Fibroblast of peridontal ligament (primary cell): ENCODE results near the gene PLBD1.
A peak's percentile ranks its signal among the peaks of the same experiment; 100 is the strongest.

Experiments used
- DNase-seq: peaks from one replicate; pipeline ENCODE4 v3.0.0-alpha.2; 2010; ENCODE audit errors: extremely low read depth

The PLBD1 gene

GRCh38 chr12:14567351-14568162, at the start of gene PLBD1:
Gene PLBD1 (minus strand): TSS chr12:14567883. CDS start chr12:14567696, 187 bp downstream.
- peak; percentile 41 for DNase-seq

GRCh38 chr12:14614704-14615121, 47.0 kb upstream of the PLBD1 start:
- no peak for DNase-seq

GRCh38 chr12:14613718-14614117, 46.0 kb upstream of the PLBD1 start:
- DNase-seq: no peak

GRCh38 chr12:14612898-14613445, 45.3 kb upstream of the PLBD1 start:
- no peak for DNase-seq

- no peak for DNase-seq
These were observed 44.6 kb upstream of the PLBD1 start for GRCh38 chr12:14612250-14612649.

GRCh38 chr12:14611640-14612203, 44.0 kb upstream of the PLBD1 start:
- no peak for DNase-seq

- no peak for DNase-seq
These were observed 39.9 kb upstream of the PLBD1 start for GRCh38 chr12:14607568-14607967.

- DNase-seq: no peak
These were observed 37.8 kb upstream of the PLBD1 start for GRCh38 chr12:14605401-14605989.

- DNase-seq: no peak
These were observed 34.2 kb upstream of the PLBD1 start for GRCh38 chr12:14601692-14602478.

- no peak for DNase-seq
These were observed 29.8 kb upstream of the PLBD1 start for GRCh38 chr12:14597480-14597879.

GRCh38 chr12:14591719-14592118, 24.0 kb upstream of the PLBD1 start:
- DNase-seq: no peak

- DNase-seq: no peak
These were observed 21.7 kb upstream of the PLBD1 start for GRCh38 chr12:14589169-14590004.

GRCh38 chr12:14588571-14588970, 20.9 kb upstream of the PLBD1 start:
- no peak for DNase-seq

GRCh38 chr12:14578646-14579045, 11.0 kb upstream of the PLBD1 start:
- DNase-seq: no peak

- DNase-seq: no peak
These were observed 9.7 kb upstream of the PLBD1 start for GRCh38 chr12:14577344-14577743.

GRCh38 chr12:14576896-14577295, 9.2 kb upstream of the PLBD1 start:
- DNase-seq: no peak

GRCh38 chr12:14575585-14575984, 7.9 kb upstream of the PLBD1 start:
- no peak for DNase-seq

GRCh38 chr12:14573118-14573517, 5.4 kb upstream of the PLBD1 start:
- DNase-seq: no peak

GRCh38 chr12:14572401-14572800, 4.7 kb upstream of the PLBD1 start:
- no peak for DNase-seq

GRCh38 chr12:14571779-14572178, 4.1 kb upstream of the PLBD1 start:
- no peak for DNase-seq

GRCh38 chr12:14570231-14570630, 2.5 kb upstream of the PLBD1 start:
- no peak for DNase-seq
